GM12878 (cell line): ENCODE measurements around the gene SLC15A3. TPM values are rescaled to one million over a fixed set of nuclear protein-coding genes. Genes with fewer than 3 reads are reported as not detected.

ENCODE experiments used
- BHLHE40 ChIP-seq, 2 experiments: fragments of 450-650 bp in 1 of 2; IDR thresholded peaks; 2 replicates each; pipeline ENCODE4 v1.6.1; 2011 to 2017; ENCODE audit warnings: low read depth in 2 of 2, borderline replicate concordance in 1 of 2, improper control_type of control experiment in 1 of 2, low read length in 1 of 2, mild to moderate bottlenecking in 1 of 2
- BRCA1 ChIP-seq: IDR thresholded peaks from 2 replicates; pipeline ENCODE4 v1.6.1; 2011; ENCODE audit warnings: low read depth, low read length, improper control_type of control experiment
- GABPA ChIP-seq: IDR thresholded peaks from 2 replicates; pipeline ENCODE4 v1.6.1; 2014; ENCODE audit warnings: antibody characterized with exemption, low read depth, mild to moderate bottlenecking, inconsistent platforms
- HDAC6 ChIP-seq: fragments of 200-600 bp; sonication (generic); IDR thresholded peaks from one replicate; pipeline ENCODE4 v1.8.0; 2017; ENCODE audit warnings: antibody characterized with exemption; ENCODE audit not compliant: unreplicated experiment
- IKZF1 ChIP-seq: fragments of 450-650 bp; conservative IDR thresholded peaks from 2 replicates; pipeline ENCODE4 v1.6.1; 2017; ENCODE audit warnings: antibody characterized with exemption, mild to moderate bottlenecking
- MTA2 ChIP-seq: fragments of 450-650 bp; IDR thresholded peaks from 2 replicates; pipeline ENCODE4 v1.6.1; 2016; ENCODE audit warnings: low read depth, mild to moderate bottlenecking, moderate library complexity
- NFXL1 ChIP-seq: fragments of 450-650 bp; IDR thresholded peaks from 2 replicates; pipeline ENCODE4 v1.6.1; 2017; ENCODE audit warnings: antibody characterized with exemption, mild to moderate bottlenecking, borderline replicate concordance
- RB1 ChIP-seq: fragments of 450-650 bp; formaldehyde crosslinking; IDR thresholded peaks from 2 replicates; pipeline ENCODE4 v1.6.1; 2017; ENCODE audit warnings: mild to moderate bottlenecking, borderline replicate concordance
- SMARCA5 ChIP-seq: fragments of 450-650 bp; IDR thresholded peaks from 2 replicates; pipeline ENCODE4 v1.6.1; 2017; ENCODE audit warnings: mild to moderate bottlenecking
- ZNF24 ChIP-seq: fragments of 450-650 bp; IDR thresholded peaks from 2 replicates; pipeline ENCODE4 v1.6.1; 2017; ENCODE audit warnings: antibody characterized with exemption, mild to moderate bottlenecking
- polyA plus RNA-seq, 11 experiments: library from polyadenylated mRNA; depleted of rRNA in 4 of 11; unstranded in 6 of 11; stranded (reverse) in 5 of 11; fragments of >200 nt; fragmentation: Nextera tagmentation in 4 of 11; fragmentation: Illumina TruSeq in 1 of 11; extraction: Ambion mirVana in 4 of 11; extraction: Trizol in 1 of 11; gene quantifications; 1 replicate in 1 of 11; 2 replicates in 10 of 11; pipeline versions ENCODE4 v1.2.1 to v1.2.3, GENCODE V29; 2011 to 2016; ENCODE audit warnings: inconsistent platforms in 2 of 11, missing spikeins in 2 of 11, low read depth in 1 of 11
- total RNA-seq, 4 experiments: library from RNA; depleted of rRNA in 3 of 4; stranded (reverse); fragments of >200 nt in 3 of 4; fragmentation: Illumina TruSeq in 1 of 4; extraction: Trizol in 1 of 4; gene quantifications; 2 replicates each; pipeline versions ENCODE4 v1.2.1 to v1.2.3, GENCODE V29; 2013 to 2021
- TF ChIP-seq, protein P1 (sequence below), 3 experiments: IDR thresholded peaks in 2 of 3; conservative IDR thresholded peaks in 1 of 3; 2 replicates each; pipeline ENCODE4 v1.5.1; 2011; ENCODE audit warnings: low read depth in 3 of 3, low read length in 3 of 3, mild to moderate bottlenecking in 3 of 3, control low read depth in 2 of 3, moderate library complexity in 2 of 3, inconsistent platforms in 1 of 3, mixed read lengths in 1 of 3; ENCODE audit not compliant: control insufficient read depth in 2 of 3, insufficient read depth in 1 of 3; ENCODE audit errors: extremely low read depth in 1 of 3
- TF ChIP-seq, protein P2 (sequence below): fragments of 150-350 bp; IDR thresholded peaks from 2 replicates; pipeline ENCODE4 v1.6.1; 2016; ENCODE audit warnings: low read depth, low read length
- TF ChIP-seq, protein P3 (sequence below): fragments of 450-650 bp; IDR thresholded peaks from 2 replicates; pipeline ENCODE4 v1.6.1; 2017; ENCODE audit warnings: mild to moderate bottlenecking, moderate library complexity

SLC15A3 gene
- total and polyA plus RNA-seq, 10 of the 15 experiments (the other 5 are each of a cell fraction or from before 2014, with no cell fraction given): 17.7 to 102 (median 55.8) TPM

DNA sequence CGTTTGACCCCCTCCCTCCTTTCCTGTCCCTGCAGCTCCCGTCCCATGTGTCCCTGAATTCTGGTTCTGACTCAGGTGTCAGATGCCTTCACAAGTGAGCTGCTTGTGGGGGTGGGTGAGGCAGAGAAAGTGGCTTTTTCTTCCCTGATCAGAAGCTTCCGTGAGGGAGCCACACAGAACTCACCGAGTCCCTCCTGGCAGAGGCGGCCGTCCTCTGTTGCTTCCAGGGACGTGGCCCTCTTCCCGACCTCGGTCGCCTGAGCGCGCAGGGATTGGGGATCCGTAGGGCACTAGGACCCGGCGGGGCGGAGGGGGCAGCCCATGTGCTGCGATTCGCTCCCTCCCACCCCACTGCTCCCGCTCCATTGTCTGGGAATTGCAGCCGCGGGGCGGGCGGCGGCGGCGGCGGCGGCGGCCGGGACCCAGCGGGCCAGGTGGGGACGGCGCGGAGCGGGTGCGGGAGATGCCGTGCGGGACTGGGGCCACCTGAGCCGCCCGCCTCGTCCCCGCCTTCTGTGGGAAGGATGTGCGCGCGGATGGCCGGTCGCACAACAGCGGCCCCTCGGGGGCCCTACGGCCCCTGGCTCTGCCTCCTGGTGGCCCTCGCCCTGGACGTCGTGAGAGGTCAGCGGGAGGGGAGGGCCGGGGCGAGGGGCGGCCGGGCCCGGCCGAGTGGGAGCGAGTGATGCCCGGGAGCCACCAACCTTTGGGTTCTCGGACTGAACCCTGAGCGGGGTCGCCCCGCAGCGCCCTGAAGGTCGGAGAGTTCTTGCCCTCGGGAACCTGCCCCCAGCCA lies 27.7 kb downstream of the SLC15A3 start, which contains the start of gene TMEM132A (continued):
- TF ChIP-seq SMARCA5 (peak; percentile 64; the same call in 1 of the 2 replicates), GABPA (no peak), MTA2 (no peak), NFXL1 (no peak), ZNF24 (no peak), HDAC6 (no peak), BHLHE40 (IDR thresholded peaks at IDR 0.05; ENCODE audit: borderline replicate concordance in 1 of 2, low read depth in 2 of 2, low read length in 1 of 2) (peak in 1 of 2 experiments; percentile 59; a peak in 2 of 4 replicates), RB1 (peak; percentile 57; the same call in 1 of the 2 replicates), IKZF1 (peak; percentile 90), BRCA1 (no peak)
- TF ChIP-seq, protein P1, sequence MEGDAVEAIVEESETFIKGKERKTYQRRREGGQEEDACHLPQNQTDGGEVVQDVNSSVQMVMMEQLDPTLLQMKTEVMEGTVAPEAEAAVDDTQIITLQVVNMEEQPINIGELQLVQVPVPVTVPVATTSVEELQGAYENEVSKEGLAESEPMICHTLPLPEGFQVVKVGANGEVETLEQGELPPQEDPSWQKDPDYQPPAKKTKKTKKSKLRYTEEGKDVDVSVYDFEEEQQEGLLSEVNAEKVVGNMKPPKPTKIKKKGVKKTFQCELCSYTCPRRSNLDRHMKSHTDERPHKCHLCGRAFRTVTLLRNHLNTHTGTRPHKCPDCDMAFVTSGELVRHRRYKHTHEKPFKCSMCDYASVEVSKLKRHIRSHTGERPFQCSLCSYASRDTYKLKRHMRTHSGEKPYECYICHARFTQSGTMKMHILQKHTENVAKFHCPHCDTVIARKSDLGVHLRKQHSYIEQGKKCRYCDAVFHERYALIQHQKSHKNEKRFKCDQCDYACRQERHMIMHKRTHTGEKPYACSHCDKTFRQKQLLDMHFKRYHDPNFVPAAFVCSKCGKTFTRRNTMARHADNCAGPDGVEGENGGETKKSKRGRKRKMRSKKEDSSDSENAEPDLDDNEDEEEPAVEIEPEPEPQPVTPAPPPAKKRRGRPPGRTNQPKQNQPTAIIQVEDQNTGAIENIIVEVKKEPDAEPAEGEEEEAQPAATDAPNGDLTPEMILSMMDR (IDR thresholded peaks at IDR 0.05 in 2 of 3, conservative IDR thresholded peaks at IDR 0.05 in 1 of 3; ENCODE audit: control insufficient read depth in 2 of 3, extremely low read depth in 1 of 3, insufficient read depth in 1 of 3, low read depth in 3 of 3, low read length in 3 of 3): 0 out of 6 replicates have a peak, but pooled peaks of 1 of the 3 experiments have one; percentile 1
- TF ChIP-seq, protein P2, sequence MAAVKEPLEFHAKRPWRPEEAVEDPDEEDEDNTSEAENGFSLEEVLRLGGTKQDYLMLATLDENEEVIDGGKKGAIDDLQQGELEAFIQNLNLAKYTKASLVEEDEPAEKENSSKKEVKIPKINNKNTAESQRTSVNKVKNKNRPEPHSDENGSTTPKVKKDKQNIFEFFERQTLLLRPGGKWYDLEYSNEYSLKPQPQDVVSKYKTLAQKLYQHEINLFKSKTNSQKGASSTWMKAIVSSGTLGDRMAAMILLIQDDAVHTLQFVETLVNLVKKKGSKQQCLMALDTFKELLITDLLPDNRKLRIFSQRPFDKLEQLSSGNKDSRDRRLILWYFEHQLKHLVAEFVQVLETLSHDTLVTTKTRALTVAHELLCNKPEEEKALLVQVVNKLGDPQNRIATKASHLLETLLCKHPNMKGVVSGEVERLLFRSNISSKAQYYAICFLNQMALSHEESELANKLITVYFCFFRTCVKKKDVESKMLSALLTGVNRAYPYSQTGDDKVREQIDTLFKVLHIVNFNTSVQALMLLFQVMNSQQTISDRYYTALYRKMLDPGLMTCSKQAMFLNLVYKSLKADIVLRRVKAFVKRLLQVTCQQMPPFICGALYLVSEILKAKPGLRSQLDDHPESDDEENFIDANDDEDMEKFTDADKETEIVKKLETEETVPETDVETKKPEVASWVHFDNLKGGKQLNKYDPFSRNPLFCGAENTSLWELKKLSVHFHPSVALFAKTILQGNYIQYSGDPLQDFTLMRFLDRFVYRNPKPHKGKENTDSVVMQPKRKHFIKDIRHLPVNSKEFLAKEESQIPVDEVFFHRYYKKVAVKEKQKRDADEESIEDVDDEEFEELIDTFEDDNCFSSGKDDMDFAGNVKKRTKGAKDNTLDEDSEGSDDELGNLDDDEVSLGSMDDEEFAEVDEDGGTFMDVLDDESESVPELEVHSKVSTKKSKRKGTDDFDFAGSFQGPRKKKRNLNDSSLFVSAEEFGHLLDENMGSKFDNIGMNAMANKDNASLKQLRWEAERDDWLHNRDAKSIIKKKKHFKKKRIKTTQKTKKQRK: no peak
- TF ChIP-seq, protein P3, sequence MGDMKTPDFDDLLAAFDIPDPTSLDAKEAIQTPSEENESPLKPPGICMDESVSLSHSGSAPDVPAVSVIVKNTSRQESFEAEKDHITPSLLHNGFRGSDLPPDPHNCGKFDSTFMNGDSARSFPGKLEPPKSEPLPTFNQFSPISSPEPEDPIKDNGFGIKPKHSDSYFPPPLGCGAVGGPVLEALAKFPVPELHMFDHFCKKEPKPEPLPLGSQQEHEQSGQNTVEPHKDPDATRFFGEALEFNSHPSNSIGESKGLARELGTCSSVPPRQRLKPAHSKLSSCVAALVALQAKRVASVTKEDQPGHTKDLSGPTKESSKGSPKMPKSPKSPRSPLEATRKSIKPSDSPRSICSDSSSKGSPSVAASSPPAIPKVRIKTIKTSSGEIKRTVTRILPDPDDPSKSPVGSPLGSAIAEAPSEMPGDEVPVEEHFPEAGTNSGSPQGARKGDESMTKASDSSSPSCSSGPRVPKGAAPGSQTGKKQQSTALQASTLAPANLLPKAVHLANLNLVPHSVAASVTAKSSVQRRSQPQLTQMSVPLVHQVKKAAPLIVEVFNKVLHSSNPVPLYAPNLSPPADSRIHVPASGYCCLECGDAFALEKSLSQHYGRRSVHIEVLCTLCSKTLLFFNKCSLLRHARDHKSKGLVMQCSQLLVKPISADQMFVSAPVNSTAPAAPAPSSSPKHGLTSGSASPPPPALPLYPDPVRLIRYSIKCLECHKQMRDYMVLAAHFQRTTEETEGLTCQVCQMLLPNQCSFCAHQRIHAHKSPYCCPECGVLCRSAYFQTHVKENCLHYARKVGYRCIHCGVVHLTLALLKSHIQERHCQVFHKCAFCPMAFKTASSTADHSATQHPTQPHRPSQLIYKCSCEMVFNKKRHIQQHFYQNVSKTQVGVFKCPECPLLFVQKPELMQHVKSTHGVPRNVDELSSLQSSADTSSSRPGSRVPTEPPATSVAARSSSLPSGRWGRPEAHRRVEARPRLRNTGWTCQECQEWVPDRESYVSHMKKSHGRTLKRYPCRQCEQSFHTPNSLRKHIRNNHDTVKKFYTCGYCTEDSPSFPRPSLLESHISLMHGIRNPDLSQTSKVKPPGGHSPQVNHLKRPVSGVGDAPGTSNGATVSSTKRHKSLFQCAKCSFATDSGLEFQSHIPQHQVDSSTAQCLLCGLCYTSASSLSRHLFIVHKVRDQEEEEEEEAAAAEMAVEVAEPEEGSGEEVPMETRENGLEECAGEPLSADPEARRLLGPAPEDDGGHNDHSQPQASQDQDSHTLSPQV: no peak
